Smooth muscle cell (in vitro differentiated cells): Measurements from ENCODE around the gene FBXO36. TPM values are rescaled to one million over a fixed set of nuclear protein-coding genes. Genes with fewer than 3 reads are reported as not detected.

ENCODE experiments used
- DNase-seq: peaks from one replicate; lab custom pipeline; 2025; ENCODE audit not compliant: unreplicated experiment; lab: John Stamatoyannopoulos, UW
- H2AFZ ChIP-seq: fragments of 200-600 bp; sonication (generic); 2 replicates; pipeline ENCODE4 v1.6.0; 2016; ENCODE audit warnings: antibody characterized with exemption, low read depth, mild to moderate bottlenecking
- H3F3A ChIP-seq: fragments of 200-600 bp; sonication (generic); 2 replicates; pipeline ENCODE4 v1.6.0; 2017; ENCODE audit warnings: antibody characterized with exemption, low read depth
- H3K27ac ChIP-seq: fragments of 200-600 bp; sonication (generic); 2 replicates; pipeline ENCODE4 v1.5.1; 2016; ENCODE audit warnings: low read depth, mild to moderate bottlenecking
- H3K27me3 ChIP-seq: fragments of 200-600 bp; sonication (generic); 2 replicates; pipeline ENCODE4 v1.6.1; 2016; ENCODE audit warnings: low read depth, mild to moderate bottlenecking
- H3K36me3 ChIP-seq: fragments of 200-600 bp; sonication (generic); 2 replicates; pipeline ENCODE4 v1.5.1; 2016; ENCODE audit warnings: low read depth
- H3K4me1 ChIP-seq: fragments of 200-600 bp; sonication (generic); 2 replicates; pipeline ENCODE4 v1.5.1; 2016; ENCODE audit warnings: low read depth
- H3K4me2 ChIP-seq: fragments of 200-600 bp; sonication (generic); 2 replicates; pipeline ENCODE4 v1.6.0; 2016; ENCODE audit warnings: mild to moderate bottlenecking
- H3K4me3 ChIP-seq: fragments of 200-600 bp; sonication (generic); 2 replicates; pipeline ENCODE4 v1.5.1; 2016; ENCODE audit warnings: mild to moderate bottlenecking
- H3K79me2 ChIP-seq: fragments of 200-600 bp; sonication (generic); 2 replicates; pipeline ENCODE4 v1.6.0; 2016; ENCODE audit warnings: low read depth, mild to moderate bottlenecking
- H3K9ac ChIP-seq: fragments of 200-600 bp; sonication (generic); 2 replicates; pipeline ENCODE4 v1.6.0; 2016; ENCODE audit warnings: low read depth
- H3K9me3 ChIP-seq: fragments of 200-600 bp; sonication (generic); replicated peaks from 2 replicates; pipeline ENCODE4 v1.5.1; 2016; ENCODE audit warnings: low read depth
- H4K20me1 ChIP-seq: fragments of 200-600 bp; sonication (generic); 2 replicates; pipeline ENCODE4 v1.6.0; 2016; ENCODE audit warnings: low read depth
- WGBS: methylation state at CpG from one replicate; pipeline ENCODE4 v1.1.7; 2016; ENCODE audit warnings: low lambda C conversion rate; 5-methylcytosine and 5-hydroxymethylcytosine counted together
- polyA plus RNA-seq: library from polyadenylated mRNA; unstranded; fragments of >200 nt; fragmentation: Nextera tagmentation; extraction: Ambion mirVana; gene quantifications from 2 replicates; pipeline ENCODE4 v1.2.1, GENCODE V29; 2016
- total RNA-seq: library from RNA; depleted of rRNA; stranded (reverse); fragments of >200 nt; gene quantifications from 2 replicates; pipeline ENCODE4 v1.2.3, GENCODE V29; 2014
- TF ChIP-seq, protein P1 (sequence below): fragments of 200-600 bp; sonication (generic); IDR thresholded peaks from 2 replicates; pipeline ENCODE4 v1.5.1; 2017; ENCODE audit warnings: borderline replicate concordance, mild to moderate bottlenecking, antibody characterized with exemption; ENCODE audit not compliant: insufficient read depth, poor library complexity, severe bottlenecking

FBXO36 gene
- total and polyA plus RNA-seq, 2 experiments from 2014 or later: 8.8 to 9.3 TPM

DNA sequence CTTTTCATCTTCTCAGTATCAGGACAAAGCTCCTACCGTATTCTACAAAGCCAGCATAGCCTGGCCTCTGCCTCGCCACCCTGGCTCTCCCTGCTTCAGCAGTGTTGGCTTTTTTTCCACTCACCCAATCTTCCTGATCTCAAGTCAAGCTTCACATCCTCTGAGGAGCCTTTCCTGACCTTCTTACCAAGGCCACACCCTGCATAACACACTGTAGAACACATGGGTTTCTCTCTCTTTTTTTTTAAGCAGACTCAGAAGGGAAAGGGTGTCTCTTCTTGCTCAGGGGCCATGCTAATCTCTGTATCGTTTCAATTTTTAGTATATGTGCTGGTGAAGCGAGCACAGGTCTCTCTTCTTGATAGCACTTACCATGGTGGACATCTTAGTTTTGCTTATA, 15.2 kb downstream of the FBXO36 start:
- H3F3A ChIP-seq: no peaks in the 10 kb centered on the region
- H3K9ac ChIP-seq: no peak overlapping the region
- TF ChIP-seq, protein P1, sequence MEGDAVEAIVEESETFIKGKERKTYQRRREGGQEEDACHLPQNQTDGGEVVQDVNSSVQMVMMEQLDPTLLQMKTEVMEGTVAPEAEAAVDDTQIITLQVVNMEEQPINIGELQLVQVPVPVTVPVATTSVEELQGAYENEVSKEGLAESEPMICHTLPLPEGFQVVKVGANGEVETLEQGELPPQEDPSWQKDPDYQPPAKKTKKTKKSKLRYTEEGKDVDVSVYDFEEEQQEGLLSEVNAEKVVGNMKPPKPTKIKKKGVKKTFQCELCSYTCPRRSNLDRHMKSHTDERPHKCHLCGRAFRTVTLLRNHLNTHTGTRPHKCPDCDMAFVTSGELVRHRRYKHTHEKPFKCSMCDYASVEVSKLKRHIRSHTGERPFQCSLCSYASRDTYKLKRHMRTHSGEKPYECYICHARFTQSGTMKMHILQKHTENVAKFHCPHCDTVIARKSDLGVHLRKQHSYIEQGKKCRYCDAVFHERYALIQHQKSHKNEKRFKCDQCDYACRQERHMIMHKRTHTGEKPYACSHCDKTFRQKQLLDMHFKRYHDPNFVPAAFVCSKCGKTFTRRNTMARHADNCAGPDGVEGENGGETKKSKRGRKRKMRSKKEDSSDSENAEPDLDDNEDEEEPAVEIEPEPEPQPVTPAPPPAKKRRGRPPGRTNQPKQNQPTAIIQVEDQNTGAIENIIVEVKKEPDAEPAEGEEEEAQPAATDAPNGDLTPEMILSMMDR: no peak
- H2AFZ ChIP-seq: no peak overlapping the region
- no peaks in the 10 kb centered on the region for H3K4me1 ChIP-seq
- H4K20me1 ChIP-seq: no peaks in the 10 kb centered on the region
- H3K4me2 ChIP-seq: no peak overlapping the region
- H3K36me3 ChIP-seq: no peaks in the 10 kb centered on the region
- no peaks in the 10 kb centered on the region for H3K9me3 ChIP-seq
- WGBS: 98% methylated on average over 4 of the region's 4 CpGs
- no peaks in the 10 kb centered on the region for H3K27me3 ChIP-seq
- H3K79me2 ChIP-seq: no peaks in the 10 kb centered on the region
- DNase-seq: no peak
- H3K27ac ChIP-seq: no peak overlapping the region
- no peak overlapping the region for H3K4me3 ChIP-seq

DNA sequence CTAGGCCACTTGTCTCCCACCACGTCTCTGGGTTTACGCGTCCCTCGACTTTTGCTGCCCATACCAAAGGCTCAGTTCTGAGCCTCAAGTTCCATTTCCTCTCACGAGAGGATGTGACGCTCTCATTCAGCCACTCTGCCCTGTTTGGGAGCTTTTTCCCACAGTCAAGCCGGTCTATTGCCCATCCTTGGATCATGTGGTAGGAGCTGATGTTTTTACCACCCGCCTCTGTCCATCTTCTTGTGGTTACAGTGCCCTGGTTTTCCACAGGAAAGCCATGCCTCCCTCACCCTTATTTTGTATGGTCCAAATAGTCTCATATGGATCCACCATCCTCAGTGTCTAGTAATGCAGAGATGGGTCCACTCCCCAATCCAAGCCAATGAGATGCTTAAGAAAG, 20.4 kb downstream of the FBXO36 start:
- Histone ChIP-seq H3K4me3 (no peak overlapping the region), H2AFZ (no peak overlapping the region), H4K20me1 (no peaks in the 10 kb centered on the region), H3K27me3 (no peaks in the 10 kb centered on the region), H3F3A (no peaks in the 10 kb centered on the region), H3K79me2 (no peaks in the 10 kb centered on the region), H3K9me3 (no peaks in the 10 kb centered on the region), H3K4me2 (no peak overlapping the region), H3K36me3 (no peaks in the 10 kb centered on the region), H3K27ac (no peak overlapping the region), H3K4me1 (no peaks in the 10 kb centered on the region), H3K9ac (no peak overlapping the region)
- TF ChIP-seq, protein P1: no peak
- no peak for DNase-seq
- 95% methylated on average over 8 of the region's 8 CpGs for WGBS

DNA sequence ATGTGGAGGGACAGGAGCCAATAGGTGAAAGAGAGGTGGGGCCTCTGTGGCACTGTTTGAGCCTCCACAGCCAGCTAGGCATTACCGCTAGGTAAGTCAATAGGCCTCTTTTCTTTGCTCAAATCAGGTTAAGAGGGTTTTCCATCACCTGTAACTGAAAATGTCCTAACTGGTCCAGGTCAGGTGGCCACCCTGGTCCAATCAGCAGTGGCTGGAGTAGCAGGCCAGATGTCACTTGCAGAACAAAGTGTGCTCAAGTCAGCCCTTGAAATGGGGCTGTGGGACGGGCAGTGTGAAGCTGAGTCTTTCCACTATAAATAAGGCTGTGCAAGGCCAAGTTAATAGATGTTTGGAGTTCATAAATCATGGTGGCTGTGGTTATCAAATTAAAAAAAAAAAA, 20.9 kb downstream of the FBXO36 start:
- TF ChIP-seq, protein P1: no peak
- H3K9me3 ChIP-seq: no peaks in the 10 kb centered on the region
- no peak overlapping the region for H3K27ac ChIP-seq
- H3K9ac ChIP-seq: no peak overlapping the region
- H4K20me1 ChIP-seq: no peaks in the 10 kb centered on the region
- H3K4me3 ChIP-seq: no peak overlapping the region
- no peak overlapping the region for H2AFZ ChIP-seq
- no peaks in the 10 kb centered on the region for H3K79me2 ChIP-seq
- H3K4me1 ChIP-seq: no peaks in the 10 kb centered on the region
- 100% methylated on average over 2 of the region's 2 CpGs for WGBS
- H3K36me3 ChIP-seq: no peaks in the 10 kb centered on the region
- DNase-seq: no peak
- no peak overlapping the region for H3K4me2 ChIP-seq
- no peaks in the 10 kb centered on the region for H3F3A ChIP-seq
- H3K27me3 ChIP-seq: no peaks in the 10 kb centered on the region

DNA sequence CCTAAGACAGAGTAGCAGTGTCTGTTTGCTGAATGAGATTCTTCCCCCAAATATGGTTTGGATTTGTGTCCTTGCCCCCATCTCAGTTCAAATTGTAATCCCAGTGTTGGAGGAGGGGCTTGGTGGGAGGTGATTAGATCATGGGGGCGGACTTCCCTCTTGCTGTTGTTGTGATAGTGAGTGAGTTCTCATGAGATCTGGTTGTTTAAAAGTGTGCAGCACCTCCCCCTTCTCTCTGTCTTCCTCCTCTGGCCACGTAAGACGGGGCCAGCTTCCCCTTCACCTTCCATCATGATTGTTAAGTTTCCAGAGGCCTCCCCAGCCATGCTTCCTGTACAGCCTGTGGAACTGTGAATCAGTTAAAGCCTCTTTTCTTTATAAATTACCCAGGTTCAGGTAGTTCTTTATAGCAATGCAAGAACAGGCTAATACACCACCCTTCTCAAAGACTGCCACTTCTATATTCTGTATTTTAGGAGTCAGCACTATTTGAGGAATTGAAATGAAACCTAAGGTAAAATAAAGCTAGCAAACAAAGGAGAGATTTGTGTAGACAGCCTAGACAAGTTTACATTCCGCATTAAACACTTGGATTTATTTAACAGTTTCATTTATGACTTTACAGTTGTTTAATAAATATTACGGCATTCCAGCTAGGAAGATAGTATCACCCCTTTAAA, 21.6 kb downstream of the FBXO36 start:
- H3K4me1 ChIP-seq: no peaks in the 10 kb centered on the region
- no peaks in the 10 kb centered on the region for H3F3A ChIP-seq
- H3K4me3 ChIP-seq: no peak overlapping the region
- no peaks in the 10 kb centered on the region for H4K20me1 ChIP-seq
- no peak overlapping the region for H3K4me2 ChIP-seq
- H3K9ac ChIP-seq: no peak overlapping the region
- 91% methylated on average over 5 of the region's 5 CpGs for WGBS
- no peak overlapping the region for H2AFZ ChIP-seq
- DNase-seq: no peak
- no peaks in the 10 kb centered on the region for H3K27me3 ChIP-seq
- no peaks in the 10 kb centered on the region for H3K9me3 ChIP-seq
- no peaks in the 10 kb centered on the region for H3K79me2 ChIP-seq
- H3K36me3 ChIP-seq: no peaks in the 10 kb centered on the region
- H3K27ac ChIP-seq: no peak overlapping the region
- TF ChIP-seq, protein P1: no peak
